OCI-LY3 (cell line): ENCODE data around the gene FOXN1.

Experiments used
- H2AFZ ChIP-seq: fragments of 200-600, 300-600 bp; shearing (Covaris generic); 2 replicates; pipeline ENCODE4 v1.6.0; 2014; ENCODE audit warnings: antibody characterized with exemption, low read depth, low read length
- H3K27ac ChIP-seq: fragments of 200-600, 300-600 bp; sonication (generic); 2 replicates; pipeline ENCODE4 v1.5.1; 2014; ENCODE audit warnings: mild to moderate bottlenecking, low read length, moderate library complexity, mixed read lengths
- H3K27me3 ChIP-seq: fragments of 200-600, 300-600 bp; sonication (generic); 2 replicates; pipeline ENCODE4 v1.6.1; 2014; ENCODE audit warnings: low read depth, low read length, mixed read lengths
- H3K36me3 ChIP-seq: fragments of 200-600, 300-600 bp; sonication (generic); replicated peaks from 2 replicates; pipeline ENCODE3; 2014; ENCODE audit warnings: low read depth, low read length, mixed read lengths
- H3K4me1 ChIP-seq: fragments of 300-600, 200-600 bp; sonication (generic); 2 replicates; pipeline ENCODE4 v1.6.1; 2014; ENCODE audit warnings: low read length, mixed read lengths
- H3K4me2 ChIP-seq: fragments of 200-600, 300-600 bp; sonication (generic); 2 replicates; pipeline ENCODE4 v1.6.1; 2014; ENCODE audit warnings: low read length, mixed read lengths
- H3K4me3 ChIP-seq: fragments of 300-600, 200-600 bp; sonication (generic); 2 replicates; pipeline ENCODE4 v1.5.1; 2014; ENCODE audit warnings: antibody characterized with exemption, mild to moderate bottlenecking, low read length, moderate library complexity
- H3K79me2 ChIP-seq: fragments of 300-600, 200-600 bp; shearing (Covaris generic); 2 replicates; pipeline ENCODE4 v1.6.1; 2014; ENCODE audit warnings: mild to moderate bottlenecking, low read length, mixed read lengths
- H3K9ac ChIP-seq: fragments of 300-600, 200-600 bp; shearing (Covaris generic); 2 replicates; pipeline ENCODE4 v1.6.0; 2014; ENCODE audit warnings: mild to moderate bottlenecking, low read length, moderate library complexity
- H3K9me3 ChIP-seq: fragments of 200-600, 300-600 bp; shearing (Covaris generic); 2 replicates; pipeline ENCODE4 v1.6.1; 2014; ENCODE audit warnings: low read length, mixed read lengths; ENCODE audit not compliant: insufficient read depth
- H4K20me1 ChIP-seq: fragments of 200-600, 300-600 bp; sonication (generic); 2 replicates; pipeline ENCODE4 v1.6.1; 2016; ENCODE audit warnings: low read length, mixed read lengths; ENCODE audit not compliant: insufficient read depth
- EZH2phosphoT487 ChIP-seq: fragments of 200-600 bp; shearing (Covaris generic); IDR thresholded peaks from 2 replicates; pipeline ENCODE4 v1.6.1; 2018; ENCODE audit warnings: antibody characterized with exemption, mixed run types, low read depth
- TF ChIP-seq, protein P1 (sequence below): fragments of 200-600, 300-600 bp; sonication (generic); IDR thresholded peaks from 2 replicates; pipeline ENCODE4 v1.5.1; 2014; ENCODE audit warnings: antibody characterized with exemption, low read length, low read depth

FOXN1 gene

DNA sequence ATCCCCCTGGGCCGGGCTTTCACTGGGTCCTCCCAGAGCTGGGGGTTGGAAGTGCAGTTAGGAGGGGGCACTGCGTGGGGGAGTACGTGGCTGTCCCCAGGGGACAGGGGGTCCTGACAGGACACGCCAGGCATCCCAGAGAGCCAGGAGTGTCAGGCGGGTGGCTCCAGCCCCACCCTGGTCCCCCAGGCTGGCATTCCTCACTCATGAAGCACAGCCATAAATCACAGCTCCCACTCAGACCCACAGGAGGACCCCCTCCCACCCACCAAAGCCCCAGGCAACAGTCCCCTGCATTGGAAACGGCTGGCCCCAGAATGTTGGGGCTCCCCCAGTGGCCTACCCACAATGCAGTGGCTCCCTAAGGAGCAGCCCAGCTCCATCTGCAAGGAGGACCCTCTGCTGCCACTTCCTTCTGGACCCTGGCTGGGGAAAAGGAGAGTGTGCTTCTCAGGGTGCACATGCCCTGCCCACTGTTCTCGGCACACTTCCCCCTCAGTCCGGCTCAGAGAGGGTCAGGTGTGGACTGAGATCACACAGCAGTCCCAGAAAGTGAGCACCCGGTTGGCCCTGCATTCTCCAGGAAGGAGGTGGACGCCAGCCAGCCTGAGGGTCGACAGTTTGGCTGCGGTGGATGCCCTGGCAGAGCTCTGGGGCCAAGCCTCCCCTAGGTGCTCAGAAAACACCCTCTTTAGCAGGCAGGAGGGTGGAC is 7.3 kb upstream of the FOXN1 start:
- Histone ChIP-seq H3K9ac (no peak overlapping the region), H3K27me3 (no peaks in the 10 kb centered on the region), H3K27ac (no peak overlapping the region), H3K4me1 (peaks cover 56% of the 10 kb centered on the region), H3K36me3 (no peaks in the 10 kb centered on the region), H2AFZ (no peak overlapping the region), H3K9me3 (no peaks in the 10 kb centered on the region), H3K4me2 (no peak overlapping the region), H3K79me2 (no peaks in the 10 kb centered on the region), H4K20me1 (no peaks in the 10 kb centered on the region), H3K4me3 (no peak overlapping the region)
- no peak for TF ChIP-seq EZH2phosphoT487
- TF ChIP-seq, protein P1, sequence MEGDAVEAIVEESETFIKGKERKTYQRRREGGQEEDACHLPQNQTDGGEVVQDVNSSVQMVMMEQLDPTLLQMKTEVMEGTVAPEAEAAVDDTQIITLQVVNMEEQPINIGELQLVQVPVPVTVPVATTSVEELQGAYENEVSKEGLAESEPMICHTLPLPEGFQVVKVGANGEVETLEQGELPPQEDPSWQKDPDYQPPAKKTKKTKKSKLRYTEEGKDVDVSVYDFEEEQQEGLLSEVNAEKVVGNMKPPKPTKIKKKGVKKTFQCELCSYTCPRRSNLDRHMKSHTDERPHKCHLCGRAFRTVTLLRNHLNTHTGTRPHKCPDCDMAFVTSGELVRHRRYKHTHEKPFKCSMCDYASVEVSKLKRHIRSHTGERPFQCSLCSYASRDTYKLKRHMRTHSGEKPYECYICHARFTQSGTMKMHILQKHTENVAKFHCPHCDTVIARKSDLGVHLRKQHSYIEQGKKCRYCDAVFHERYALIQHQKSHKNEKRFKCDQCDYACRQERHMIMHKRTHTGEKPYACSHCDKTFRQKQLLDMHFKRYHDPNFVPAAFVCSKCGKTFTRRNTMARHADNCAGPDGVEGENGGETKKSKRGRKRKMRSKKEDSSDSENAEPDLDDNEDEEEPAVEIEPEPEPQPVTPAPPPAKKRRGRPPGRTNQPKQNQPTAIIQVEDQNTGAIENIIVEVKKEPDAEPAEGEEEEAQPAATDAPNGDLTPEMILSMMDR: no peak

DNA sequence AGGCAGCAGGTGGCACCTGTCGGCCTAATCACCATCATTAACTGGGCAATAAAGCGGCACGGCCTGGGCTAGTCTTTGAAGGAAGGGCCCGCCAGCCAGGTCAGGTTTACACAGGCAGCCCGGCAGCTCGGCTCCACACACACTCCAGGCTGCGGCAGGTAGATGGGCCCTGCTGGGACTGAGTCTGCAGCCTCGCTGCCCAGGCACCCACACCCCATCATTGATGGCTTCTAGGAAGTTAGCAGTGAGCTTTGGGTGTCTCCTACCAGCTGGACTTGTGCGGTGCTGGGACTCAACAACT is 6.8 kb upstream of the FOXN1 start:
- Histone ChIP-seq H3K36me3 (no peaks in the 10 kb centered on the region), H3K9ac (no peak overlapping the region), H3K27me3 (no peaks in the 10 kb centered on the region), H2AFZ (no peak overlapping the region), H4K20me1 (no peaks in the 10 kb centered on the region), H3K9me3 (no peaks in the 10 kb centered on the region), H3K4me3 (no peak overlapping the region), H3K4me1 (peaks cover 56% of the 10 kb centered on the region), H3K79me2 (no peaks in the 10 kb centered on the region), H3K4me2 (no peak overlapping the region; the same call in 1 of the 2 replicates), H3K27ac (no peak overlapping the region)
- no peak for TF ChIP-seq EZH2phosphoT487
- TF ChIP-seq, protein P1: no peak

DNA sequence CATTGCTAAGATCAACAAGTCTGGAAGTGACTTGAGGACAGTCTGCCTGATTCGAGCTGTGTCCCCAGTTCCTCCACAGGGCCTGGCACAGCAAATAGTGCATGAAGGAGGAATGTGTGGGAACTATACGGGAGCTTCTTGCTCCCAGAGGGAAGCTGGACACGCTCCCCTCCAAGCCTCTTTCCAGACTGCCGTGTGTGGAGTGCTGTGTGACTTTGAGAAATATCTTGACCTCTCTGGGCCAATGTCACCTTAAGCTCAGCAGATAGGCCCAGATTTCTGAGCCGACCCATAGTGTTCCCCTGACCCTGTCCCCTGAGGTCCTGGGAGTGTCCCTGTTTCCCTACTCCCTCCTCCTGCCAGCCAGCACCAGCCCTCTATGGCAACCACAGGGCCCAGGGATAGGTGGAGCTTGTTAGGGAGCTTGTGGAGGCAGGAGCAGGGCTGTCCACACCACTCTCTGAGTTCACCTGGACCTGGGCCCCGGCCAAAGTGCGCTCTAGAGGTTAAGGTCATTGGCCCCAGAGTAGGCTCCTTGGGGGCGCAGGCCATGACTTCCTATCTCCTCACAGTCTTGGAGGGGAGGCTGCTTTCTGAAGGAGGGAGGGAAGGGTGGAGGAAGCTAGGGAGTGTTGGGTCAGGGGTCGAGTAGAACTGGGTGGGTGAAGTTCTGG is 6.3 kb upstream of the FOXN1 start:
- no peaks in the 10 kb centered on the region for H3K9me3 ChIP-seq
- H3K79me2 ChIP-seq: no peaks in the 10 kb centered on the region
- no peaks in the 10 kb centered on the region for H3K36me3 ChIP-seq
- H3K27ac ChIP-seq: peak overlapping the region; percentile 91
- H2AFZ ChIP-seq: no peak overlapping the region
- H3K4me1 ChIP-seq: peaks cover 55% of the 10 kb centered on the region
- peak overlapping the region; percentile 77 for H3K4me3 ChIP-seq
- H3K4me2 ChIP-seq: peak overlapping the region; percentile 94
- peak overlapping the region; percentile 76 for H3K9ac ChIP-seq
- no peaks in the 10 kb centered on the region for H3K27me3 ChIP-seq
- TF ChIP-seq, protein P1: no peak
- no peak for TF ChIP-seq EZH2phosphoT487
- no peaks in the 10 kb centered on the region for H4K20me1 ChIP-seq

DNA sequence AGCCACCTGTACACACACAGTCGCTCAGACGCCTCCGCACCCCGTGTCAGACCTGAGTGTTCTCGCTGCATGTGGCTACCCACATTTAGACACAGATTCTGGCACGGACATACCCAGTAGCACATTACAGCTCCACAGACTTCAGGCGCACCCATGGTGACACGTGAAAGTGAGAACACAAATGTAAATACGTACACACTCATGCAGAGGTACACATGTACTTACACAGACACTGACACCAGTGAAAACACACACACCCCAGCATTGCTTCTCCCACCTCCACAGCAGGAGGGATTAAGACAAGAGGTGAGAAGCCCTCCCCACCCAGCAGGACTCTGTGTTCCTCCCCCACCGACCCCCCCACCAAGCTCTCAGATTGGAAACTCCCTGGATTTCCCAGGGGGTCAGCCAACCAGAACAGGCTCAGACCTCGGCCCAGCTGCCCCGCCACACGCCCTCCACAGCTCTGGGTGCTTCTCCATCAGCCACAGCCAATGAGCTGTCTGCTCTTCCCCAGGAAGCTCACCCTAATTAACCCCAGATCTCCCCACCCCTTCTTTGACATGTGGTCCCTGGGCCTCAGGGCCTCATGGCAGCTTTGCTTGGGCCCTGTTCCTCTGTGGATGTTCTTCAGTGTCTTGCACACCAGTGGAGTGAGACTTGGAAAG is 5.3 kb upstream of the FOXN1 start:
- H3K4me3 ChIP-seq: peak overlapping the region; percentile 77
- peak overlapping the region; percentile 91 for H3K27ac ChIP-seq
- peaks cover 49% of the 10 kb centered on the region for H3K4me1 ChIP-seq
- TF ChIP-seq, protein P1: no peak
- TF ChIP-seq EZH2phosphoT487: no peak
- H4K20me1 ChIP-seq: no peaks in the 10 kb centered on the region
- no peaks in the 10 kb centered on the region for H3K9me3 ChIP-seq
- H3K4me2 ChIP-seq: peak overlapping the region; percentile 94
- H3K9ac ChIP-seq: peak overlapping the region; percentile 76
- no peaks in the 10 kb centered on the region for H3K27me3 ChIP-seq
- no peaks in the 10 kb centered on the region for H3K36me3 ChIP-seq
- H2AFZ ChIP-seq: peak overlapping the region; percentile 71
- H3K79me2 ChIP-seq: no peaks in the 10 kb centered on the region
